ENCODE measurements around the gene CTXN1. TPM values are rescaled to one million over a fixed set of nuclear protein-coding genes. Genes with fewer than 3 reads are reported as not detected.

Gene CTXN1
- total RNA-seq, 1 experiment from 2014 or later = 27.3 TPM

DNA sequence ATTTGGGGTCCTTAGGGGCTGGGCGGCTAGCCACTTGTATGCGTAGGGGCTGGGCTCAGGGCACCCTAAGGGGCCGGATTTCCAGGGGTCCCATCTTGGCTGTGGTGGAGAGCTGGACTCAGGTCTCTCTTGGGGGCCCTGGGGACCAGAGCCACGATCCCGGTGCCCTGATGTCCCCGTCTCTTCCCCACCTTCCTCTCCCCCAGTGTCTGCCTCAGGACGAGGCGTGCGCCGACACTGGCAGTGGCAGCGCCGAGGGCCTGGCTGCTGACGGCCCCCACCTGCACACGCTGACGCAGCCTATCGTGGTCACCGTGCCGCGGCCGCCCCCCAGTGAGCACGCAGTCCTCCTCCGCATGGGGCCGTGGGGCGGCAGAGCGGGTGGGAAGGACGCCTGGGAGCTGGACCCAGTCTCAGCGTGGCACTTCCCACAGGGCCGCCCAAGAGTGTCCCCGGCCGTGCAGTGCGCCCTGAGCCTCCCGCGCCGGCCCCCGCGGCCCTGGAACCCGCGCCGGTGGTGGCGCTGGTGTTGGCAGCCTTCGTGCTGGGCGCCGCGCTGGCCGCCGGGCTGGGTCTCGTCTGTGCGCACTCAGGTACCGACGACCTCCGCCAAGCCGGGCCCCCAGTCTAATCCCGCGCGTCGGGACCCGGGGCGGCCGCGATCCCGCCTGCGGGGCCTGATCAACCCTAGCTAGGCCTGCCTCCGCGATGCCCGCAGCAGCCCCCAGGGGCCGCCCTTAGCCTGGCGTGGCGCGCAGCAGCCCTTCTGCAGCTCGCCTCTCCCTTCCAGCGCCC lies 8.5 kb downstream of the CTXN1 start:
- in situ Hi-C loops (cut with HindIII; ENCODE audit: low sequenced_read_pairs) = no loop called here
- peak; percentile 75 for DNase-seq (ENCODE audit: low spot score)

DNA sequence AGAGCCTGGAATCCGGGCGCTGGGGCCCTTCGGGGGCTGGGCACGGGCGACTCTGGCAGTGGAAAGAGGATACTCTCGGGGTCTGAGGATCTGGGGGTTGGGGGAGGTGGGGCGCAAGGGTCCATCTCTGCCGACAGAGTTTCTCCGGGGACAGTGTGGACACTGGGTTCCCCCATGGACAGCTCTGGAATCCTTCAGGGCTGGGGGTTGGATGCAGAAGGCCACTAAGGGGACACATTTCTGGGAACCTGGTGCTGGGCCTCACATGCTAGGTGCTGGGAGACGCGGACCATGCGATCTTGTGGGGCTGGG lies 9.0 kb downstream of the CTXN1 start:
- in situ Hi-C loops (cut with HindIII; ENCODE audit: low sequenced_read_pairs) = no loop called here
- DNase-seq (ENCODE audit: low spot score) = no peak

DNA sequence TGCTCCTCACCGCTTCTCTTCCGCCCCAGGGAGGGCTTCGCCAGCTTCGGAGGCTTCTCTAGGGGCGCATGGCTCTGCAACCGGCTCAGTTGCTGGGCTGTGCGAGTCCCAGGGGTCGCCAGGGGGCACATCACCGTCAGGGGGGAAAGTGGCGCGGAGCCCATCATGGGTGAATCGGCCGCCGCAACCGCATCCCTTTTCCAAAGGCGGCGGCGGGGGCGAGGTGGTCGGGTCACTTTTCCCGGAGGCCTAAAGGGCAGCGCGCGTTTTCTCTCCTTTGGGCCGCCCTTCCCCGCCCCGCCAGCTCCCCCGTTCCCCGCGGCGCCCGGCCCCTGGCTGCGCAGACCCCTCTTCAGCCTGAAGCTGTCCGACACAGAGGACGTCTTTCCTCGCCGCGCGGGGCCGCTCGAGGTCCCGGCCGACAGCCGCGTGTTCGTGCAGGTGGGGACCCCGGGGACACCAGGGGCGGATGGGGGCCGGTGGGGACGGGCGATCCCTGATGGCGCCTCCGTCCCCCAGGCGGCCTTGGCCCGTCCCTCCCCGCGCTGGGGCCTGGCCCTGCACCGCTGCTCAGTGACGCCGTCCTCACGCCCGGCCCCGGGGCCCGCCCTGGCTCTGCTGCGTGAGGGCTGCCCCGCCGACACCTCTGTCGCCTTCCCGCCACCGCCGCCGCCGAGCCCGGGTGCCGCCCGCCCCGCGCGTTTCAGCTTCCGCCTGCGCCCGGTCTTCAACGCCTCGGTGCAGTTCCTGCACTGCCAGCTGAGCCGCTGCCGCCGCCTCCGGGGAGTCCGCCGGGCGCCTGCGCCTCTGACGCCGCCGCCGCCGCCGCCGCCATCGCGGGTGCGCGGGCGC lies 9.6 kb downstream of the CTXN1 start:
- no peak for DNase-seq (ENCODE audit: low spot score)
- in situ Hi-C loops (cut with HindIII; ENCODE audit: low sequenced_read_pairs) = no loop called here

DNA sequence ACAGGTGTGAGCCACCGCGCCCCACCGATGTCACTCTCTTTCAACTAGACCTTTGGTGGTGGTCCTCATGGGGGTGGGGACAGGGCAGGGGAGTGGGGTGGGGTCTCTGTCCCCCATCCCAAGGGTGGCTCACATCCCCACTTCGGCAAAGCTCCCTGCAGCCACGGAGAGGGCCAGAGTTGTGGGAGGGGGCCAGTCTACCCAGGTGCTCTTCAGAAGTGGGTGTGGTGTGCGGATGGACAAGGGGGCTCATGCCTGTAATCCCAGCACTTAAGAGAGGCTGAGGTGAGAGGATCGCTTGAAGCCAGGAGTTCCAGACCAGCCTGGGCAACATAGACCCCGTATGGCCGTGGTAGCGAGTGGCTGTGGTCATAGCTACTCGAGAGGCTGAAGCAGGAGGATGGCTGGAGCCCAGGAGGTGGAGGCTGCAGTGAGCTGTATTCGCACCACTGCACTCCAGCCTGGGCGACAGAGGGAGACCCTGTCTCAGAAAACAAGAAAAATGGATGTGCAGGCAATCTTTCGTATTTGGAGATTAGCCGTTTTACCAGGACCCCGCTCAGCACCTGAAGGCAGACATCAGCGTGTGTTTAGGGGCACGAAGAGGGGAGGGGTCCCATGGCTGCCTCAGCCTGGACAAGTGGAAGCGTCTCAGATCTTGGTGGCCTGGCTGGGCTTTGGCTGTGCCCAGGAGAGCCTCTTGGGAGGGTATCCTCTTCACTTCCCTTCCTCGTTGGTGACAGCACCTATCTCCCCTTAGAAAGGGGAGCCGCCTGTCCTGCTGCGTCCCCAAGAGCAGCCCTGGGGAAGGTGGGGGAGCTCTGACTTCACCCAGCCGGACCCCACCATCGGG lies 10.5 kb downstream of the CTXN1 start:
- in situ Hi-C loops (cut with HindIII; ENCODE audit: low sequenced_read_pairs) = no loop called here
- DNase-seq (ENCODE audit: low spot score) = no peak

DNA sequence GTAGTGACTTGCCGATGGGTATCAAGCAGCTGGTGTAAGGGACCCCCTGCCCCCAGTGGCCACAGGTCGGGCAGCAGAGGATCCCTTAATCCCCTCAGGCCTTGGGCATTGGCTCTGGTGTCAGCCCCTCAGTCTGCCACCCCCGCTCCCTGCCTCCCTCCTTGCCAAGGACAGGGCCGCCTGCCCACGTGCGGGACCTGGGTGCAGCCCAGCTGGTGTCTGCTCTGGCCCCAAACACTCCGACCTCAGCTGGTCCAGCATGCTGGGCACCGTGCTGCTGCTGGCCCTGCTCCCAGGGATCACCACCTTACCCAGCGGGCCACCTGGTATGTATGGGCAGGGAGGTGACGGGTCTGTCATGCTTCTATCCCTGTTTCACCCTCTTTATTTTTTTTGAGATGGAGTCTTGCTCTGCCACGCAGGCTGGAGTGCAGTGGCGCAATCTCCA lies 11.3 kb downstream of the CTXN1 start, which contains the start of gene TGFBR3L:
TSS of gene TGFBR3L (plus strand) at position 233 of the 448 bp plus-strand sequence.
- no peak for DNase-seq (ENCODE audit: low spot score)
- in situ Hi-C loops (cut with HindIII; ENCODE audit: low sequenced_read_pairs) = no loop called here

DNA sequence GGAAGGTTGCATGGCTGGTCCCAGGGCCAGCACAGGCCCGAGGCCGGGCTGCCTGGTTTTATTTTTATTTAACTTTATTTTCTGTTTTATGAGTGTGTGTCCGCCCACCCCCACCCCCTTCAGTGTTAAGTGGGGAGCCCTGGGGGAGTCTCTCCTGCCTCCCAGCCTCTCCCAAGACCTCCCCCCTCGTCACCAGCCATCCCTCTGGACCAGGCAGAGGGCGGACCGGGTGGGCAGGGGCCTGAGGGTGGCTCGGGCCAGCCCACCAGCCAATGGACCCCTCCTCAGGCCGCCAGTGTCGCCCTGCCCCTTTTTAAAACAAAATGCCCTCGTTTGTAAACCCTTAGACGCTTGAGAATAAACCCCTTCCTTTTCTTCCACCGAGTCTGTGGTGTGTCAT lies 11.8 kb downstream of the CTXN1 start:
- no peak for DNase-seq (ENCODE audit: low spot score)
- in situ Hi-C loops (cut with HindIII; ENCODE audit: low sequenced_read_pairs) = no loop called here

DNA sequence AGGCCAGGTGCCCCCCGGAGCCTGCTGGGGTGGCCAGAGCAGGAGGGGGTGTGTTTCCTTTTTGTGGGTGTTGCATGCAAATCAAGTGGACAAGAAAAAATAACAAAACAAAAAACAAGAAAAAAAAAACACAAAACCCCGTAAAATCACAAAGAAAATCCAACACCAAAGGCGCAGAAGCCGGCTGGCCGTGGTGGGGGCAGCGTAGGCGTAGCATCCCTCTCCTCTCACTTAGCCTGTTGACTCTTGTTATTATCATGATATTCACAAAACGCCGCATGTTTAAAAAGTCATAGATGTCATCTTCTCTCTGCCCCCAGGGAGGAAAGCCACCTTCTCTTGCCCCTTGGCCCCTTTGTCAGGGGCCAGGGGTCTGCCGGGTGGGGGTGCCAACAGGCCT lies 12.3 kb downstream of the CTXN1 start:
- DNase-seq (ENCODE audit: low spot score) = no peak
- in situ Hi-C loops (cut with HindIII; ENCODE audit: low sequenced_read_pairs) = no loop called here

DNA sequence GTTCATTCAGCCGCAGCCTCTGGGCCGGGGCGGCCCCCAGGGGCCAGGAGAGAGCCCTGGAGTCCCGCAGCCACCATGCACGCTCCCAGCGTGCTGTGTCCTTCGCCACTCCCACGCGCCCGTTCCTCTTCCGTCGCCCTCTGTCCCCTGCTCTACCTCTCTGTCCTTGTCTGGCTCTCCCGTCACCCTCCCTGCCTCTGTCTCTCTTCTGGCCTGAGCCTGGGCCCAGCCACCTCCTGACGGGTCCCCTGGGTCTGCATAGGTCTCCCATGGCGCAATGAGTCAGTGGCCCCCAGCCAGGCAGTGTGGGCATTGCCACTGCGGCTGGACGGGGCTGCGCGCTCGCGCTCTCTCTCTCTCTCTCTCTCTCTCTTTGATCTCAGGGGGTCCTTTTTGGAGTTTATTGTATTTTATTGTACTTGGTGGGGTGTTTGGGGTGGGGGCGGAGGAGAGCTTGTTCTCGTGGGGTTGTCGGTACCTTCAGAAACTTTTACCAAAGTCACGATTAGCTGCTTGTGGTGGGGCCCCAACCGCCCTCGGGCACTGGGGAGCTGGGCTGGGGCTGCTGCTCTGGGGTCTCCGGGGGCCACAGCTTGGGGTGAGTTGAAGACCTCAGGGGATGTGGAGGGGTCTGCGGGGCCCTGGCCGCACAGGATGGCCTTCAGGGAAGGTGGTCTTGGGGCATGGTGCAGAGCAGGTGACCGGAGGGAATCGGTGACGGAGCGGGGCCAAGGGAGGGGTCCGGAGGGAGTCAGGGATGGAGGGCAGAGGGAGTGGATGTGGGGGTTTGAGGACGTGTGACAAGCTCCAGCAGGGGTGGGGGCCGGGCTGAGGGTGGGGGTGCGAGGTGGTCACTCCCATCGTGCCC lies 13.0 kb downstream of the CTXN1 start:
- no peak for DNase-seq (ENCODE audit: low spot score)
- in situ Hi-C loops (cut with HindIII; ENCODE audit: low sequenced_read_pairs) = no loop called here

DNA sequence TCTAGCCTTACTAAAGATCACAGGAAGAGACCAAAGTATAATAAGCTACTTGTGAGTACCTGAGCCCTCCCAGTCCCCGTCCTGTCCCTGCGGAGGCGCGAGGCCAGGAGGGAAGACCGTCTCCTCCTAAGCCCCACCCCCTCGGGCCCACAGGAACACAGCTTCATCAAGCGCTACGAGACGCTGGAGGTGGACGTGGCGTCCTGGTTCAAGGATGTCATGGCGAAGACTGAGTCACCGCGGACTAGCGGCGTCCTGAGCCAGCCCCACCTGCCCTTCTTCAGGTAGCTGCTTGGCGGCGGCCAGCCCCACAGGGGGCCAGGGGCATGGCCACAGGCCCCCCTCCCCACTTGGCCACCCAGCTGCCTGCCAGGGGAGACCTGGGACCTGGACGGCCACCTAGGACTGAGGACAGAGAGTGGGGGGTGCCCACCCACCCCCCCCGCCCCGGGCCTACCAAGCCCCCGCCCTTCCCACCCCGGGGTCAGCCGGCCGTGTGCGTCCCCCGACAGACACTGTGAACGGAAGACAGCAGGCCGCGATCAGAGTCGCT lies 13.7 kb downstream of the CTXN1 start:
- in situ Hi-C loops (cut with HindIII; ENCODE audit: low sequenced_read_pairs) = no loop called here
- DNase-seq (ENCODE audit: low spot score) = no peak

DNA sequence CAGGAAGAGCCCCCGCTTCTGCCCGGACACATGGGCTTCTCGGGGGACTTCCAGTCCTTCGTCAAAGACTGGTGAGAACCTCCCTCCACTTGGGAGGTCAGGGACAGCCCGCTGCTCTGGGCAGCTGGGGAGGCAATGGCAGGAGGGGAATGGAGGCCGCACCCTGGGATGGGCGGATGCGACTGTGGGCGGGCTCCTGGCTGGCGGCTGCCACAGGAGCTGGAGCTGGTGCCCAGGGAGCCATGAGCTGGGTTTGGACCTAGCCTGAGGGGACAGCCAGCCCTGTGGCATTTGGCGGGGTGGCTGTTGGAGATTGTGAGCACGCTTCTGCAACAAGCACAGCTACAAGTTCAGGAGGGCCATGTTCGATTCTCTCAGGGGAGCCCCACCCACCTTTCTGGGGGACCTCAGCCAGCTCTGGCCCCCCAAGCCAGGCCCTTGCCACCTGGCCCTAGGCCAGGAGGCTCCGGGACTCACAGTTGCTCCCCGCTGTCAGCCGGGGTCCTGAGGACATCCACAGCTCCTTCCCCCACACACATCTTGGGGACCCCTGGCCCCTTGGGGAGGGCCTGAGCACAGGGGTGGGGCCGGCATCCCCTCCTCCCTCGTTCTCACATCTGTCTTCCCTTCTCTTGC lies 14.3 kb downstream of the CTXN1 start:
- in situ Hi-C loops (cut with HindIII; ENCODE audit: low sequenced_read_pairs) = no loop called here
- DNase-seq (ENCODE audit: low spot score) = no peak

DNA sequence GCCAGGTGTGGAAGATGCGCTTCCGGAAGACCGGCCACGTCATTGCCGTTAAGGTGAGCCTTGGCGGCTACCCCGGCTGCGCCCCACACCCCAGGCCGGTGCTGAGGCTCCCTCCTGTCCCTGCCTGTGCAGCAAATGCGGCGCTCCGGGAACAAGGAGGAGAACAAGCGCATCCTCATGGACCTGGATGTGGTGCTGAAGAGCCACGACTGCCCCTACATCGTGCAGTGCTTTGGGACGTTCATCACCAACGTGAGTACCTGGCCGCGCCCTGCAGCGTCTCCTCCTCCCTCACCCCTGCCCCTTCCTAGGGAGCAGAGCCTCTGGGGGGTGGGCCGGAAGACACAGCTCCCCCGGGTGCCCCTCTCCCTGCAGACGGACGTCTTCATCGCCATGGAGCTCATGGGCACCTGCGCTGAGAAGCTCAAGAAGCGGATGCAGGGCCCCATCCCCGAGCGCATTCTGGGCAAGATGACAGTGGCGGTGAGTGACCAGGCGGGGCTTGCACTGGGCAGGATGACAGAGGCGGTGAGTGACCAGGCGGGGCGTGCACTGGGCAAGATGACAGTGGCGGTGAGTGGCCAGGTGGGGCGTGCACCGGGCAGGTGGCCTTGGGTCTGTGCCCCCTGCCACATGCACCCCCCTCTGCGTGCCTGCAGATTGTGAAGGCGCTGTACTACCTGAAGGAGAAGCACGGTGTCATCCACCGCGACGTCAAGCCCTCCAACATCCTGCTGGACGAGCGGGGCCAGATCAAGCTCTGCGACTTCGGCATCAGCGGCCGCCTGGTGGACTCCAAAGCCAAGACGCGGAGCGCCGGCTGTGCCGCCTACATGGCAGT lies 15.4 kb downstream of the CTXN1 start:
- DNase-seq (ENCODE audit: low spot score) = peak; percentile 51
- in situ Hi-C loops (cut with HindIII; ENCODE audit: low sequenced_read_pairs) = no loop called here

DNA sequence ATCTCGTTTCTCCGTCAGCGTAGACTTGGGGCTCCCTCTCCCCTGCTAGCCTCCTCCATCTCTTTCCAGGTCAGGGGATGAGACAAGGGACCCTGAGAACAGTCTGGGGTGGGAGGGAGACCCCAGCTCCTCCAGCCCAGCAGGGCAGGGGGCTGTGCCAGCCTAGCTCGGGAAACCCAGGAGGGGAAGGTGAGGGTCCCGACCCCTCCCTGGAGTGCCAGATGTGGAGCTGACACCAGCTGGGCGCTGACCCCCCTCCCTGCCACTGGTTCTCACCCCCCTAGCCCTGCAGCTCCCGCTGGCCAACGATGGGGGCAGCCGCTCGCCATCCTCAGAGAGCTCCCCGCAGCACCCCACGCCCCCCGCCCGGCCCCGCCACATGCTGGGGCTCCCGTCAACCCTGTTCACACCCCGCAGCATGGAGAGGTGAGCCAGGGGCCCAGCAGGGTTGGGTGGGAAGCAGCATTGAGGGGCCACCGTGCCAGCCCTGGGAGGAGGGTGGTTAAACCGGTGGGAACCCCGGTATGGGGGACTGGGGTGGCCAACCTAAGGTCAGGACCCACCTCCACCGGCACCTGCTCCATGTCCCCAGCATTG lies 16.4 kb downstream of the CTXN1 start:
- DNase-seq (ENCODE audit: low spot score) = no peak
- in situ Hi-C loops (cut with HindIII; ENCODE audit: low sequenced_read_pairs) = no loop called here

DNA sequence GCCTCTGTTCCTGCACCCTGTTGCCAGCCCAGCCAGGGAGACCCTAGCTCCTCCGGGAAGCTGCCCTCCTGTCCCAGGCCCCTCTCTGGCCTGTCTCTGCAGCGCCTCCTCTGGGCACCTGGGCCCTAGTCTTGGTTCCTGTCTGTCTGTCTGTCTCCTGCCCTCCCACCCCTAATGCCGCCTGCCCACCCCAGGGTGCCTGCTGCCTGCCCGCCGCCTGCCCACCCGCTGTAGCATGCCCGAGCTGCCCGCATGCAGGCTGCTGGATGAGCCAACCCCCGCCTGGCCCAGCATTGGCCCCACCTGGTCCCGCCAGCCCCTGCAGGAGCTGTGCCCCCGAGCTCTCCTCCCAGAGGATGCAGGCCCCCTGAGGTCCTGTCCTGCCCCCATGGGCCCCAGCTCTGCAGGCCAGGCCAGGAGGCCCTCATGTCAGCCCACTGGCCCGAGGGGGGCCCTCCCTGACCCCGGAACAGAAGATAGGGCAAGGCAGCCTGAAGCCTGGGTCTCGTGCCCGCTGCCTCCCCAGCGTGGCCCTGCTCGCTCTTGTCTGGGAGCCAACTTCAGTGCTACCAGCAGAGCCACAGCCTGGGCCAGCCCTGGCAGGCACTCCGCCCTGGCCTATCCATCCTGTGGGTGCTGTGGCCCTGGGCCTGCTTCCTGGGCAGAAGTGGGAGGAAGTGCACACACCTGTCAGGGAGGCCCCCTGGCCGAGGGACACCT lies 17.0 kb downstream of the CTXN1 start:
- DNase-seq (ENCODE audit: low spot score) = peak; percentile 50
- in situ Hi-C loops (cut with HindIII; ENCODE audit: low sequenced_read_pairs) = no loop called here

DNA sequence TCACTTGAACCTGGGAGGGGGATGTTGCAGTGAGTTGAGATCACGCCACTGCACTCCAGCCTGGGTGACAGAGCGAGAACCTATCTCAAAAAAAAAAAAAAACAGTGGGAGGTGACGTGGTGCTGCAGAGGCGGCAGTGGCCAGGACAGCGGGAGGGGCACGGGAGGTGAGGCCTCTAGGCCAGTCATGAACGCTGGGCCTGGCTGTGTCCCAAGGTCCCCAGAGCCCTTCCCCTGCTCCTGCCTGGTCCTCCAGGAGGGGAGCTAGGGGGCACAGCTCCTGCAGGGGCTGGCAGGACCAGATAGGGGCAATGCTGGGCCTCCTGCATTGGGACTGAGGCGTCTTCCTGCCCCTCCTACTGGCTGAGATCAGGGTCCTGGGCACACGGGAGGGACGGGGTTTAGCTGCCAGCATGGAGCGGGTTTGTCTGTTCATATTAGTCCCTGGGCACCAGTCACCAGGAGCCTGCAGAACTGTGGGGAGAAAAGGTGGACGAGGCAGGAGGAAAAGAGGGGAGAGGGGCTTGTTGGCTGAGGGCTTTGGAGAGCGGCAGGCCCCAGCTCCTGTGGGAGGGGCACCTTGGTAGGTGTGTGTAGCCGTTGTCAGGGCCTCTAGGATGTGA lies 17.7 kb downstream of the CTXN1 start:
- in situ Hi-C loops (cut with HindIII; ENCODE audit: low sequenced_read_pairs) = no loop called here

DNA sequence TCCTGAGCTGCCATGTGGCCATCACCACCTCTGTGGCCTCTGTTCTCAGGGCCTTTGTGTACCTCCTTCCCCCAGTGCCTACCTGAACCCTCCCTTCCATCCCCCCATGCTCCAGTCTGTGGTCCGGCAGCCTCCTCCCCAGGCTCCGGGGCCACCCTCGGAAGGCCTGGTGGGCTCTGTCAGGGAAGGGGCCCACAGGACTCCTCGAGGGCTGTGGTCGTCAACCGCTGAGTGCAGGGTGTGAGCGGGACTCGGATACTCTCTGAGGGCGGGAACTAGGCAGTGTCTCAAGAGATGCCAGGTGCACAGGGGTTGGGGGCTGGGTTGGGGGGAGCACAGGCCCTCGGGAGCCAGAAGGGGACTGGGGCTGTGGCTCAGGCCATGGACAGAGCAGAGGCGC lies 18.4 kb downstream of the CTXN1 start:
- no peak for DNase-seq (ENCODE audit: low spot score)
- in situ Hi-C loops (cut with HindIII; ENCODE audit: low sequenced_read_pairs) = no loop called here

More for the DNA sequence above, 17.7 kb downstream of the CTXN1 start:
- DNase-seq (ENCODE audit: low spot score) = no peak

DNA sequence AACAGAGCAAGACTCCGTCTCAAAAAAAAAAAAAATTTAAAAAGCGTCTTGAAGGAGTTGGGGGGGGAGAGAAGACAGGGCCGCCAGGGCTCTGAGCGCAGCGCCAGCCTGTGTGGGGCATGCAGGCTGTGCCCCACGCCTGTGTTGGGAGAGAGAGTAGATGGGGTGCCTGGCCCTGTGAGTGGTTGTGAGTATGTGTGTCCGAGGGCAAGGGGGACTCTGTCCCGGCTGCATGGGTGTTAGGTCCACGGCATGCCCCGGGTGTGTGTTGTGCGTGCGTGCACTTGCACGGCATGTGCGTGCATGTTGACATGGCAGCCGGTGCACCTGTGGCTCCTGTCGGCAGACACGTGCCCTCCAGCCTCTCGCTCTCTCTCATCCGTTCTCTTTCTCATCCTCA lies 18.8 kb downstream of the CTXN1 start:
- in situ Hi-C loops (cut with HindIII; ENCODE audit: low sequenced_read_pairs) = no loop called here

More for the DNA sequence above, 18.8 kb downstream of the CTXN1 start:
- no peak for DNase-seq (ENCODE audit: low spot score)
